Parathyroid adenoma (tissue), 2 donors: Measurements from ENCODE around the gene PRPF8.

ENCODE experiments used
- H2AFZ ChIP-seq: fragments of 300-600 bp; sonication (generic); one replicate; pipeline ENCODE4 v1.7.0; 2017; ENCODE audit warnings: antibody characterized with exemption, mild to moderate bottlenecking
- H3K27ac ChIP-seq: fragments of 300-600 bp; sonication (generic); one replicate; pipeline ENCODE4 v1.7.0; 2017
- H3K27me3 ChIP-seq: fragments of 300-600 bp; sonication (generic); one replicate; pipeline ENCODE4 v1.7.0; 2017; ENCODE audit warnings: low read length; ENCODE audit not compliant: control insufficient read depth, insufficient read depth
- H3K36me3 ChIP-seq: fragments of 300-600 bp; sonication (generic); one replicate; pipeline ENCODE4 v1.7.0; 2017; ENCODE audit warnings: low read length; ENCODE audit not compliant: control insufficient read depth, insufficient read depth
- H3K4me1 ChIP-seq: fragments of 300-600 bp; sonication (generic); one replicate; pipeline ENCODE4 v1.7.0; 2017; ENCODE audit warnings: control low read depth
- H3K4me2 ChIP-seq: fragments of 300-600 bp; sonication (generic); one replicate; pipeline ENCODE4 v1.7.0; 2017; ENCODE audit warnings: low read length
- H3K4me3 ChIP-seq: fragments of 300-600 bp; sonication (generic); one replicate; pipeline ENCODE4 v1.7.0; 2017; ENCODE audit warnings: low read depth, low read length
- H3K79me2 ChIP-seq: fragments of 300-600 bp; sonication (generic); one replicate; pipeline ENCODE4 v1.7.0; 2017; ENCODE audit warnings: control low read depth
- H3K9ac ChIP-seq: fragments of 300-600 bp; sonication (generic); one replicate; pipeline ENCODE4 v1.7.0; 2017; ENCODE audit warnings: mild to moderate bottlenecking
- H3K9me3 ChIP-seq: fragments of 300-600 bp; sonication (generic); one replicate; pipeline ENCODE4 v1.7.0; 2017; ENCODE audit warnings: low read length; ENCODE audit not compliant: control insufficient read depth
- TF ChIP-seq, protein P1 (sequence below): fragments of 300-600 bp; sonication (generic); IDR thresholded peaks from one replicate; pipeline ENCODE4 v1.7.0; 2017; ENCODE audit warnings: antibody characterized with exemption, mild to moderate bottlenecking
- donor health status: primary hyperparathyroidism.

PRPF8 gene

DNA sequence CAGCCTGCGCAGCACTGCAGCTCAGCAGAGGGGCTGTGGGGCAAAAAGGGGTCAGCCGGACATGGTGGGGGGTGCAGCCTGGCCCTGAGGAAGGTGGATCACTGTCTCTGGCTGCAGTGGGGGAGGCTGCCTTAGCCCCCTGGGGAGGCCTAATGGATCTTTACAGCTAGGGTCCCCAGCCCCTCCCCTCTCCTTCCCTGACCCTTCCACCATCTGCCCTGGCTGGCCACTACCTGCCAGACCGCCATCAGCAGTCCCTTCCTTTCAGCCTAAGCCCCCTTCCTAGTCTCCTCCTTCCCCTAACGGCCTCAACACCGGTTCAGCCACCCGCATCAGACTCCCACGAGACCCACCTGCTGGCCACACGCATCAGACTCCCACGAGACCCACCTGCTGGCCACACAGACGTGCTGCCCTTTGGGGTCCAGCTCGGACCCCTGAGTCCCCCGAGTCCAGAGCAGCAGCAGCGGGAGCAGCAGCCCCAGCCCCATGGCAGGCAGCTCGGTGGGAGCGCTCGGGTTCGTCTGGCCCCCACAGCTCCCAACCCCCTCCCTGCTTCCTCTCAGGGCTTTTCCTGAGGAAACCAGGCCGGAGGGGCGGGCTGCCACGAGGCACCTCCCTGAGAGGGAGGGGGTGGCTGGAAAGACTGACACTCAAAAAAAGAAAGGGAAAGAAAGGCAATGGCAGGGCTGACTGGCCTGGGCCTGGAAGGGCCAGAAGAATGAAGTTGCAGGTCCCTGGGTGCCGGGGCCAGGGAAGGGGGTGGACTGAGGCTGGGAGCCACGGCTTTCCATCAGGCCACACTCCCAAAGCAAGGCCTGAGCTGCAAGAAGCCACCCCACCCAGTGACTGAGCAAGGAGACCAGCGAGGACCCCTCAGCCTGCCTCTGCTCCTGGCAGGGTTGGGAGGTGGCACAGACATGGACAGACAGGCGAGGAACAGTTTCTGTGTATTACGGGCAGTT lies 39.2 kb downstream of the PRPF8 start, which contains the start of gene SCARF1:
Gene SCARF1 (minus strand): TSS at position 526 of the 965 bp plus-strand sequence. CDS start 35 bp downstream, at position 491.
- H3K4me2 ChIP-seq: peak within 1 kb of the TSS; percentile 38
- no peak within 1 kb of the TSS for H3K9ac ChIP-seq
- no peaks in the 10 kb centered on the region for H3K79me2 ChIP-seq
- TF ChIP-seq, protein P1, sequence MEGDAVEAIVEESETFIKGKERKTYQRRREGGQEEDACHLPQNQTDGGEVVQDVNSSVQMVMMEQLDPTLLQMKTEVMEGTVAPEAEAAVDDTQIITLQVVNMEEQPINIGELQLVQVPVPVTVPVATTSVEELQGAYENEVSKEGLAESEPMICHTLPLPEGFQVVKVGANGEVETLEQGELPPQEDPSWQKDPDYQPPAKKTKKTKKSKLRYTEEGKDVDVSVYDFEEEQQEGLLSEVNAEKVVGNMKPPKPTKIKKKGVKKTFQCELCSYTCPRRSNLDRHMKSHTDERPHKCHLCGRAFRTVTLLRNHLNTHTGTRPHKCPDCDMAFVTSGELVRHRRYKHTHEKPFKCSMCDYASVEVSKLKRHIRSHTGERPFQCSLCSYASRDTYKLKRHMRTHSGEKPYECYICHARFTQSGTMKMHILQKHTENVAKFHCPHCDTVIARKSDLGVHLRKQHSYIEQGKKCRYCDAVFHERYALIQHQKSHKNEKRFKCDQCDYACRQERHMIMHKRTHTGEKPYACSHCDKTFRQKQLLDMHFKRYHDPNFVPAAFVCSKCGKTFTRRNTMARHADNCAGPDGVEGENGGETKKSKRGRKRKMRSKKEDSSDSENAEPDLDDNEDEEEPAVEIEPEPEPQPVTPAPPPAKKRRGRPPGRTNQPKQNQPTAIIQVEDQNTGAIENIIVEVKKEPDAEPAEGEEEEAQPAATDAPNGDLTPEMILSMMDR: no peak
- no peaks in the 10 kb centered on the region for H3K36me3 ChIP-seq
- no peak within 1 kb of the TSS for H2AFZ ChIP-seq
- no peaks in the 10 kb centered on the region for H3K27me3 ChIP-seq
- no peaks in the 10 kb centered on the region for H3K9me3 ChIP-seq
- H3K4me1 ChIP-seq: peaks cover 11% of the 10 kb centered on the region
- H3K4me3 ChIP-seq: peak within 1 kb of the TSS; percentile 51
- H3K27ac ChIP-seq: peak within 1 kb of the TSS; percentile 54

DNA sequence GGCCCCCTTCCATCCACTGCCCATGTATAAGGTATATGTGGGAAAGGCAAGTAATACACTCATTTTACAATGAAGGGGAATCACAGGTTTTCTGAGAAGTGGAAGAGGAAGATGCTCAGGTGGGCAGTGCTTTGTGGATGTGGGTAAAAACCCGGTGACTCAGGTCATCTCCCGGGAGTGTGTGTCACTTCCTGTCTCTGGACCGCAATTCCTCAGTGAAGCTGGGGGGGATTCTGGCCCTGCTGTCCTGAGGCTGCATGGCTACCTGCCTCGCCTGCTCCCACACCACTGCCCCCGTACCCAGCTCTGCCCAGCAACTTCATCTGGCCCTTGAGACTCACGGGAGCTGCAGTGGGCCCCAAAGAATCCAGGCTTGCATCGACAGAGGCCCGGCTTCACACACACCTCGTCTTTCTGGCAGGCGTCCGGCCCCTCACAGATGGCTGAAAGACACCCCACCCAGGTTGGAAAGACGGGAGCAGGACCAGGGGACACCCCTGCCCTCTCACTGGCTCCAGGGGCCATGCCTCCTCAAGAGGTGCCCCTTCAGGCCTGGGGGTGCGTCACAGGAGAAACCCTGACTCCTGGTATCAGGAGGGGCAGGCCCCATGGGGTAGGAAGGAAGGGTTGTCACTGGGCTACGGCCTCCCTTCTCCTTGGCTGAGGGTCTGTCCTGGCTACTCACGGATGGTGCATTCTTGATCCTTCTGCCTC lies 40.0 kb downstream of the PRPF8 start:
- H3K4me3 ChIP-seq: peak overlapping the region; percentile 51
- H3K79me2 ChIP-seq: no peaks in the 10 kb centered on the region
- no peak overlapping the region for H3K9ac ChIP-seq
- no peaks in the 10 kb centered on the region for H3K9me3 ChIP-seq
- H3K4me1 ChIP-seq: peaks cover 13% of the 10 kb centered on the region
- TF ChIP-seq, protein P1: no peak
- H3K27me3 ChIP-seq: no peaks in the 10 kb centered on the region
- peak overlapping the region; percentile 54 for H3K27ac ChIP-seq
- no peaks in the 10 kb centered on the region for H3K36me3 ChIP-seq
- H2AFZ ChIP-seq: no peak overlapping the region
- peak overlapping the region; percentile 23 for H3K4me2 ChIP-seq

DNA sequence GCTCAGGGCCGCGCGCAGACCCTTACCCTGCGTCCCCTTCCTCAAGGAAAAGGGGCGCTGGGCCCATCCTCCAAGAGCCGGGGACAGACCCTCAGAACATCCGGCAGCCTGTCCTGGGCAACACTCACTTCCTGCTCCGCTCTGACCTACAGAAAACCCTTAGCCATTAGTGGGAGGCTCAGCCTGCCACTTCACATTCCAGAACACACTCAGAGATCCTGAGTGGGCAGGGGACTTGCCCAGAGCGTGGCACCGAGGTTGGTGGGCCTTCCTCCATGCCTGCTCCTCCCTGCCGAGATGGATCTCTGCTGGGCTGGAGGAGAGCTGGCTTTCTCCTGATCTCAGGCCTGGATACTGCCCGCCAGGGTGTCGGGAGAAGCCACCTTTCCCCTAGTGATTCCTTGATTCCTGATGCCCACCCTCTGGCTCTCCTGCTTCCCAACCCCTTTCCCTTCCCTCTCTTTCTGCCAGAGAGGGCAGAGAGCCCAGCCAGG lies 40.6 kb downstream of the PRPF8 start:
- no peaks in the 10 kb centered on the region for H3K36me3 ChIP-seq
- no peaks in the 10 kb centered on the region for H3K79me2 ChIP-seq
- no peaks in the 10 kb centered on the region for H3K9me3 ChIP-seq
- no peak overlapping the region for H3K9ac ChIP-seq
- H3K4me1 ChIP-seq: peaks cover 19% of the 10 kb centered on the region
- peak overlapping the region; percentile 42 for H3K27ac ChIP-seq
- H3K27me3 ChIP-seq: no peaks in the 10 kb centered on the region
- peak overlapping the region; percentile 66 for H3K4me2 ChIP-seq
- H3K4me3 ChIP-seq: no peak overlapping the region
- peak overlapping the region; percentile 77 for H2AFZ ChIP-seq
- TF ChIP-seq, protein P1: no peak

DNA sequence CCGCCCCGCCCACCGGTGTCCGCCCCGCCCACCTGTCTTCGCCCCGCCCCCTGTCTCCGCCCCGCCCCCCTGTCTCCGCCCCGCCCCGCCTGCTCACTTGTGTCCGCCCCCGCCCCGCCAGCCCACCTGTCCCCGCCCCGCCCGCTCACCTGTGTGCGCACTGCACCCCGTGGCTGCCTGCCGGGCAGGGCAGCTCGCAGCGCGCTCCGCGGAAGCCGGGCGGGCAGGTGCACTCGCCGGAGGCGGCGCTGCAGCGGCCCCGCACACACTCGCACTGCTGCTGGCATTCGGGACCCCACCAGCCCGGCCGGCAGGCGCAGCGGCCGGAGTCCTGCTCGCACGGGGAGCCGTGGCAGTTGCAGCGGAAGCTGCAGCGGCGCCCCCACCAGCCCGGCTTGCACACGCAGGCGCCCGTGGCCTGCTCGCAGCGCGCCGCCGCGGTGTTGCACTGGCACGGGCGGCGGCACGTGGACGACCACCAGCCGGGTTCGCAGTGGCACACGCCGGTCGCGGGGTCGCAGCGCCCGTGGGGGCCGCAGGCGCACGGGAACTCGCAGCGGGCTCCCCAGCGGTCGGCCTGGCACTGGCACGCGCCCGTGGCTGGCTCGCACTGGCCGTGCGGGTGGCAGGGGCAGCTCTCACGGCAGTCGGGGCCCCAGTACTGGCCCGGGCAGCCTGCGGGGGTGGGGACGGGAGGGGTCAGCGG lies 41.2 kb downstream of the PRPF8 start:
- Histone ChIP-seq H3K27ac (no peak overlapping the region), H3K36me3 (no peaks in the 10 kb centered on the region), H3K27me3 (no peaks in the 10 kb centered on the region), H3K4me1 (peaks cover 25% of the 10 kb centered on the region), H2AFZ (peak overlapping the region; percentile 77), H3K4me2 (peak overlapping the region; percentile 66), H3K9me3 (no peaks in the 10 kb centered on the region), H3K79me2 (no peaks in the 10 kb centered on the region), H3K4me3 (no peak overlapping the region), H3K9ac (no peak overlapping the region)
- TF ChIP-seq, protein P1: peak; percentile 24
